T-helper 2 cell treated with Interferon-gamma antibody and Interleukin-4, amounts not matched to agents 100 ng/mL and 5 ng/mL, for 36 hours (primary cell): Measurements from ENCODE around the gene LEMD1. TPM values are rescaled to one million over a fixed set of nuclear protein-coding genes. Genes with fewer than 3 reads are reported as not detected.

Source experiments
- intact Hi-C: fragments of 100-400 bp; cut with micrococcal nuclease; formaldehyde crosslinking; loops from one replicate; pipeline ENCODE4 v1.15.1; 2023
- total RNA-seq: library from RNA; stranded (reverse); gene quantifications from 2 replicates; pipeline ENCODE4 v1.2.3, GENCODE V29; 2022

LEMD1 gene
- not detected in 2 replicates for total RNA-seq

DNA sequence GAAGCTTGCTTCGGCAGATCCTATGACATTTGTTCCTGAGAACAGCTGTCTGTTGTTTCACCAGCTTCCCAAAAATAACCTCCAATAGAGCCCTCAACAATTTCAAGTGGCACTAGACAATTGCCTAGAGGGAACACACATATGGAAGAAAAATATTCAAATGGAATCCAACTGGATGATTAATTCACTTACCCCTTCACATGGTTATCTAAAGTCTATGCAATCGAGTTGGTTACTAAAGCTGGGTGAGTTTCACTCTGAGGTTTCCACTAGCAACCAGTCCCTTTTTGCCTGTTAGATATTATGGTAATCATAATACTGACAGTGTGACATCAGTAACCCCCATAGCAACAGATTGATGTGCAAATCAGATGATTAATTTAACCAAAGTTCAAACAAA is at the start of gene LEMD1:
LEMD1 (minus strand) TSS at position 259 of the 400 bp plus-strand sequence. CDS start 1,520 bp downstream, outside the sequence.
- intact Hi-C loops: no loop called here

- intact Hi-C loops: no loop called here
These were observed 48.3 kb upstream of the LEMD1 start for GRCh38 chr1:205470131-205470530.

DNA sequence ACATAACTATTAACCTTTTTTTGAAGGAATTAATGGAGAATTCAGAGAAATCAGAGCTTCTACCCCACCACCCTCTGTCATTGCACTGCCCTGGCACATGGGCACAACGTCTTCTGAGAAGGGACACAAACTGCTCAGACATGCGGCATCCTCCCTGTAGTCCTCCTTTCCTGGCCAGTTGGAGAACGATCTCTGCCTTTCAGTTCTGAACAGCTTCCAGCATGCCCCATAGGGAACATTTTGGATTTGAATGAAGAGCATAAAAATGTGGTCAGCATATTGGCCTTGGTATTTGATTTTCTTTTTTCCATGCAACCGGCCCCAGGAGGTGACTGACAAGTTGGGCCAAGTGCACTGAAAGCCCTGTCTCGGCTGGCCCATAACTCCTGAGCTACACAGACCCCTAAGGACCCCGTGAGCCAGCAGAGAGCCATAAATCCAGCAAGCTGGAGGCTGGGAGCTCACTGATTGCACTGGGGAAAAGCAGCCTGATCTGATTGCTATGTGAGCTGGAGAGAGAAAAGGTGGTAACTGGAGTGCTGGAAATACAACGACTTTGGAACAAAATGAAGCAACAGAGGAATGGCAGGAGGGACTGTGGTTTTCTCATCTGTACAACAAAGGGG is 44.9 kb upstream of the LEMD1 start:
- intact Hi-C loops: no loop called here

DNA sequence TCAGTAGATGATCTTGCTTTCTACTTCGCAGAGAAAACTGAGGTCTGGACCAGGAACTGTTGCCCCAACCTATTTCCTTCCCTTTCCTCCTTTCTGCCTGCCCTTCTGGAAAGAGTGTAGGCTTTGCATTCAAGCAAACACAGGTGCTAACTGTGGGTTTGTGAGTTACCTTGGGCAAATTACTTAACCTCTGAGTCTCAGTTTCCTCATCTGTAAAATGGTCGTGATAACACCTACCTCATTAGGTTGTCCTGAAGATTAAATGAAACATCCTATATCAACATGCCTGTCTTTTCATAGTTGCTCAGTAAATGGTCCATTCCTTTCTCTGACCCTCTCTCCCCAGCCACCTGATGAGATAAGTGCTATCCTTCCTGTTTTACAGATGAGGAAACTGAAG is 43.5 kb upstream of the LEMD1 start:
- intact Hi-C loops: no loop called here

DNA sequence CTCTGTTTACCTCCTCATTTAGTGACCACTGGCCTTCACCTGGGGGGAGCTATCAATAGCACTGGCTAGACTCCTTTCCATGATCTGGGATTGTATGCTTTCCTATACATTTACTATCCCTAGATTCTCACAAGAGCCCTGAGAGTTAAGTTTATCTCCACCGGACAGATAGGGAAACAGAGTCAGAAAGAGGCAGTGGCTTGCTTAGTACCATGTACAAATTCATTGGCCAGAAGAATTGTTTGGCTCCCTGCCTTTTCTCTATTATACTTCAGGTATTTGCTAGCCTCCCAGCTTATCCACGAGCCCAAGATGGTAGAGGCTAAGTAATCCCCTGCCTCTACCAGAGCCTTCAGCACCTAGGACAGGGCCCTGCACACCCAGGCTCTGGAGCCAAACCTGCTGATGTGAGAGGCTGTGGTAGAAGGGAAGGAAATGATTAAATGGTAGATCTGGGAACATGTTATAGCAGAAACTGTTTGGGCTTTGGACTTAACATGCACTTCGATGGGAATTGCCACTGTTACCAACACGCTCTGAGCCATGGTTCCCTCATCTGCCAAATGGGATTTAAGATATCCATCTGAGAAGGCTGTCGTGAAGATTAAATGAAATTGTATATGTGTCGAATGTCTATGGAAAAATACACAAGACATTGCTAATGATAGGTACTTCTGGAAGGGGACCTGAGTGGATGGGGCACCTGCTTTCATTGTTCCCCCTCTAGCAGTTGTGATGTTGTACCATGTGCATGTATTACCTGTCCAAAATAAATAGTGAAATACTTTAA is 37.1 kb upstream of the LEMD1 start:
- intact Hi-C loops: no loop called here

DNA sequence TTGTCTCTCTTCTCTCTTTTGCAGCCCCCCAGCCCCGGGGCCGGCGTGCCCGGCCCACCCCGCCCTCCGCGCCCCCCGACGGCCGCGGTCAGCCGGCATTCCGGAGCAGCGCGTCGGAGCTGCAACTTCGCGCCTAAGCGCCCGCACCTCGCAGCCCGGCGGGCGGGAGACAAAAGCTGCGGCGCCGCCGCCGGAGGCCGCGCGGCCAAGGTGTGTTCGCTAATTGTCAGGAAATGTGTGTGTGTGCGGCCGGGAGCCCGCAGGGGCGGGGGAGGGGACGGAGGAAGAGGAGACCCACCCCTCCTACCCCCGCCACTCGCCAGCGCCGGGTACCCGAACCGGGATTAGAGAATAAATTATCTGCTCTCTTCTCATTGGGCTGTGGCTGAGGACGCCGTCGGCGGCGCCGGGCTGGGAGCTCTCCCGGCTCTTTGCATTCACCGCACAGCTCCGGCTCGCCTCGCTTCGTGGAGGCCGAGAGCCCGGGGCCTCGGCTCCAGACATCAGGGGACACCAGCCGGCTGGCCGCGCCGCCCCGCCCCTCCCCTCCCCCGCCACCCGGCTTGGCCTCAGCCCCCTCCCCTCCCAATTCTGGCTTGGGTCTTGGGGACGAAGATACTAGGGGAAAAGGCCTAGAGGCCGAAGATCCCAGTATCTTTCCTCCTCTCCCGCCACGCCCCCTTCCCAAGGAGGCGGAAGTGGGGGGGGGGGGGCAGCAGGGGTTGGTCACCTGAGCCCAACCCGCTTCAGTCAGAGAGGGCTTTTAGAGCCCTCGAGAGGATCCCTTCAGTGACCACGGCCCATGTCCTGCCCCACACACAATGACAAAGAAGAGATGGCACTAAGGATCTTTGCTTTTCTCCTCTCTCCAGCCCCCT is 35.3 kb upstream of the LEMD1 start:
- intact Hi-C loops: no loop called here

DNA sequence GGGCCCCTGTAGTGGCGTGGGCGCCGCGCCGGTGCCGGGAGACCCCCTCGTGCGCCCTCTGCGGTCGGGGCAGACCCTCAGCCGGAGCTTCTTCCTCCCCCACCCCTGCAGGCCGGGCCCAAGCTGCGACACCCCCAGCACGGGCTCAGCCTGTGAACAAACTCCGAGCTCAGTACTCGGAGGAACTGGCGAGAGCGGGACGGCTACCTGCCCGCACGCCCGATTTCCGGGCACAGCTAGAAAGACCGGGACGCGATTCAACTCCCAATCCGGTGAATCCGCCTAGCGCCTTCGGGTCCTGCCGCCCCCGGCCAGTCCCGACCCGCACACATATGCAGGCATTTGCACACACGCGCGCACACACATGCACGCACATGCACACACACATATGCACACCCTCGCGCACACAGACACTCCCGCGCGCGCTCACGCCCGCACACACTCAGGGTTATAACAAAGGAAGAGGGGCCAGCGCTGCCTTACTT is 34.6 kb upstream of the LEMD1 start:
- intact Hi-C loops: no loop called here

DNA sequence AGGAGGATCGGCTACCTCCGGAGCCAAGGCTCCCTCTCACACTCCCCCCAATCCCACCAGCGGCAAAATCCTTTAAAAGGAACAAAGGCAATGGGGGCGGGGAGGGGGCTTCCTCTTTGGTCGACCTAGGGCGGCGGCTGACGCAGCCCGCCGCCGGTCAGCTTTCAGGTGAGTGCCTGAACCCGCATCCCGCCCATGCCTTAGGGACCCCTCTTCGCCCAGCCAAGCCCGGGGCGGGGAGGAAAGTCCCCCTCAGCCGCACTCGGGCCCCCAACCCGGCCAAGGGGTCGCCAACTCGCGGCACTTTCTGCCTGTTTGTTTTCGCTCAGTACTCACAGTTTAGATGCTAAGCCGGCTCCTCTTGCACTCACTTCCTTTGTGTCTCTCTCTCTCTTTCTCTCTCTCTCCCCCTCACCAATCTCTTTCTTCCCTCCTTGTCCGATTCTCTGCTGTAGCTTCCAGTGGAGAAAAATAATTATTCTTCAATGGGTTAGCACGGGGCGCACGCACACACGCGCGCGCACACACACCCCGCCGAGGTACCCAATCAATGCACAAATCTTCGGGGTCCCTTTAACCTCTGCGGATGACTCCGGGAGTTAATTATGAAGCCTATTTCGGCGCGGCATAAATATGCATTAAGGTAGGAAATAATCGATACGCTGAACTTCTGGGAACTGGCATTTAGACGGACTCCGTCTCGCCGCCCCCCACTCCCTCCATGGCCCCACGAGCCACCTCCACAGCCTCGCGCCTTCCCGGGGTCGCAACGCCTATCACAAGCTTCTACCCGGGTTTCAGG is 33.9 kb upstream of the LEMD1 start, which contains the start of gene BLACAT1:
BLACAT1 (minus strand) TSS at position 465 of the 802 bp plus-strand sequence.
- intact Hi-C loops: no loop called here

DNA sequence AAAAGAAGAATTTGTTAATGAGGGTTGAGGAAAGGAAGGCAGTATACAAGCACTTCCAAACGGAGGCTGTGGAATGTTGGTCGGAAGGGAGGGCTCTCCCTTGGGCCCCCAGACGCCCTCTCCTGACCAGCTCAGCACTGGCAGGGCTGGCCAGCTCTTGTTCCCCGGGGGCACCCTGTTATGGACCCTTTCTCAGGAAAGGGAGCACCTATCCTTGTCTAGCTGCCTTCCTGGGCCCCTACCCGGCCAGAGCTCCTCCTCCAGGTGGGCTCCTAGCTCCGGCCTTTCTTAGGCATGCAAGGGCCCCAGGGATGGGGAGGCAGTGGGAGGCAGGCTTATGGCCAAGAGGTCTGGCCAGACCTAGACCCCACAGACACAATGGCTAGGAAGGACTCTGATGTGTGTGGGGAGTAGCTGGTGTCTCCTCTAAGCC is 33.1 kb upstream of the LEMD1 start:
- intact Hi-C loops: no loop called here

DNA sequence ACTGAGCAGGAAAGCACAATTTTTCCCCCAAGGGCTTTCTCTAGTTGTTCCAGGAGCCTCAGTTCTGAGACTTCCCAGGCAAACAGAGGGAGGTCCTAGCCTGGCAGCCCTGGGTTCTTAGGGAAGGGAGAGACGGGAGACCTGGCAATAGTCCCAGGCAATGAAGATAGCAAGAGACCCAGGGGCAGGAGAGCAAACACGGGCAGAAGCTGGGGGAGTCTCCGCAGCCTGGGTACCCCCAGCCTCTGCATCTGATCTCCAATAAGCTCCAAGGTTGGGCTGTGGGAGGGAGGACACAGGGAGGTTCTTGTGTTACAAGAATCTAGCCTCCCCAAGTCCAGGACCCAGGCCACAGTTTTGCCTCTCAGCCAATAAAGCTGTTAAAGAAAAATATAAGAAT is 31.6 kb upstream of the LEMD1 start:
- intact Hi-C loops: no loop called here

GRCh38 chr1:205452933-205453332 is 31.1 kb upstream of the LEMD1 start:
- intact Hi-C loops: no loop called here

- intact Hi-C loops: no loop called here
These were observed 30.5 kb upstream of the LEMD1 start for GRCh38 chr1:205452364-205452763.

- intact Hi-C loops: no loop called here
These were observed 29.9 kb upstream of the LEMD1 start for GRCh38 chr1:205451759-205452164.

DNA sequence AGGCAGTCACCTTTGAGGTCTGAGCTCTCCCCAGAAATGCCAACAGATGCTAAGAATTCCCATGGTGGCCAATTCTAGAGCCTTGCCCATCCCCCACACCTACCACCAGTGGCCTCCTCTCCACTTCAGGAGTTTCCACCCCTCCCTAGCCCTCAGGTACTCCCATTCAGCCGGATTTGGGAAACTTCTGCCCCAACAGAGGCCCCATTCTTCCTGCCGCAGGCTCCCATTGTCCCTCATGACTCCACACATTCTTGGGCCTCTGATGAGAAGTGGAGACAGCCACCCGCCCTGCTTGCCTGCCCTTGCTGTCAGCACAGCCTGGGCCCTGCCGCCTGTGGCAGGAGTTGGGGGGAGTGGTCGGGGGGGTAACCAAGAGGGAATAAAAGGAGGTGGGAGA is 29.3 kb upstream of the LEMD1 start:
- intact Hi-C loops: no loop called here

GRCh38 chr1:205450448-205450847 is 28.6 kb upstream of the LEMD1 start:
- intact Hi-C loops: no loop called here

DNA sequence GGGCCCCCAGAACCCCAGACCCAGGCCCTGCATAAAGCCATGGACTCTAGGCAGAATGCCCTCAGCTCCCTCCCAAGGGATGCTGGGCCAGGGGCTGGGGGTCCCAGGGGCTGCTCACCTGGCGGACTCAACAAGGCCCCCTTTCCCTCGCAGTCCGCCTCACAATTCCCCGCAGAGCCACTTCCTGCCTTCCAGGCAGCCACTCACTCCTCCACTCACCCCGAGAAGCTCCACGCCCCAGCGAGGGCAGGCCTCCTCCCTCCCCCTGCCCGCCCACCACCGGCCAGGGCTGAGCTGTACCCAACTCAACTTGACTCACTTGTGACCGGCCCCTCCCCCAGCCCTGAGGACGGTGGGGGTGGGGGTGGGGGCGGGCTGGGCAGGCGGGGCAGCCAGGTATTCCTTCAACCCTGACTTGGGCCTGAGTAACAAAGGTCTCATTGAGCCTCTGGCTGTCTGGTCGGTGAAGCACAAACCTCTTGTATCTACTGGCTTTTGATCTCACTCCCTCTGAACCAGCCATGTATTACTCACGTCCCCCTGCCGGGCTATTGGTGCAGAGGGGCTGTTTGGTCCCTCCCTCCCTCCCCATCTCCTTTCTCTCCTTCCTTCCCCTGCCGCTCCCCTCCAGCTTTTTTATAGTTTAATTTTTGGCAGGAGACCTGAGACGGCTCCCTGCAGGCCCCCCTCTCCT is 28.0 kb upstream of the LEMD1 start:
- intact Hi-C loops: no loop called here

GRCh38 chr1:205449254-205449749 is 27.4 kb upstream of the LEMD1 start:
- intact Hi-C loops: no loop called here

GRCh38 chr1:205448540-205449253 is 26.8 kb upstream of the LEMD1 start:
- intact Hi-C loops: no loop called here
